Measurements from ENCODE around the gene VDAC2.

VDAC2 gene

GRCh38 chr10:75276069-75276872 lies 65.7 kb downstream of the VDAC2 start:
- no peak for TF ChIP-seq CREB1 (IDR thresholded peaks at IDR 0.05; ENCODE audit: low read depth)
- no peak for TF ChIP-seq USF1 (IDR thresholded peaks at IDR 0.05)
- no peak for TF ChIP-seq YY1 (IDR thresholded peaks at IDR 0.05; ENCODE audit: low read depth)
- TF ChIP-seq REST (IDR thresholded peaks at IDR 0.05; ENCODE audit: low read depth) = no peak
- TF ChIP-seq MAX (IDR thresholded peaks at IDR 0.05) = no peak
- no peak for TF ChIP-seq TEAD4 (IDR thresholded peaks at IDR 0.05)

- TF ChIP-seq NFIC (IDR thresholded peaks at IDR 0.05) (no peak), REST (IDR thresholded peaks at IDR 0.05; ENCODE audit: low read depth) (no peak), FOXM1 (IDR thresholded peaks at IDR 0.05; ENCODE audit: borderline replicate concordance, low read depth) (no peak), USF1 (IDR thresholded peaks at IDR 0.05) (no peak), ZBTB7A (IDR thresholded peaks at IDR 0.05; ENCODE audit: low read depth) (no peak), MAX (IDR thresholded peaks at IDR 0.05) (no peak), EGR1 (IDR thresholded peaks at IDR 0.05) (no peak), CREB1 (IDR thresholded peaks at IDR 0.05; ENCODE audit: low read depth) (no peak), TAF1 (IDR thresholded peaks at IDR 0.05; ENCODE audit: low read depth) (no peak), YY1 (IDR thresholded peaks at IDR 0.05; ENCODE audit: low read depth) (no peak), CEBPB (IDR thresholded peaks at IDR 0.05) (no peak), TCF12 (IDR thresholded peaks at IDR 0.05; ENCODE audit: low read depth) (no peak), TEAD4 (IDR thresholded peaks at IDR 0.05) (no peak), EP300 (IDR thresholded peaks at IDR 0.05; ENCODE audit: borderline replicate concordance) (no peak)
Observed at GRCh38 chr10:75280236-75280635, 69.6 kb downstream of the VDAC2 start.
